Esophagus squamous epithelium (tissue), 4 donors: Measurements from ENCODE around the gene DENND2D.

Experiments used
- CTCF ChIP-seq, 6 experiments: fragments of 450-650 bp in 4 of 6; fragments of 200-600 bp in 2 of 6; sonication (generic) in 2 of 6; IDR thresholded peaks; one replicate each; pipeline ENCODE4 v1.5.1; 2016 to 2019; ENCODE audit warnings: antibody characterized with exemption in 6 of 6, mild to moderate bottlenecking in 4 of 6, moderate library complexity in 4 of 6
- POLR2A ChIP-seq, 4 donors: fragments of 450-650 bp; IDR thresholded peaks; one replicate each; pipeline ENCODE4 v1.6.1; 2017; ENCODE audit warnings: antibody characterized with exemption in 4 of 4, mild to moderate bottlenecking in 4 of 4, moderate library complexity in 3 of 4

- TF ChIP-seq CTCF (IDR thresholded peaks at IDR 0.05) (no peak), POLR2A (IDR thresholded peaks at IDR 0.05) (no peak)
Observed at GRCh38 chr1:111145963-111146768, 54.3 kb downstream of the DENND2D start.
